IMR-90 (cell line): Measurements from ENCODE around the gene CTRL.

Experiments
- MAFK ChIP-seq: IDR thresholded peaks from 2 replicates; pipeline ENCODE4 v1.6.1; 2012; ENCODE audit warnings: low read depth, low read length, improper control_type of control experiment
- RCOR1 ChIP-seq: IDR thresholded peaks from 2 replicates; pipeline ENCODE4 v1.6.1; 2012; ENCODE audit warnings: mild to moderate bottlenecking, low read length, improper control_type of control experiment; ENCODE audit not compliant: insufficient replicate concordance
- TF ChIP-seq, protein P1 (sequence below): conservative IDR thresholded peaks from 2 replicates; pipeline ENCODE4 v1.5.1; 2012; ENCODE audit warnings: mild to moderate bottlenecking, low read depth, low read length, improper control_type of control experiment

DNA sequence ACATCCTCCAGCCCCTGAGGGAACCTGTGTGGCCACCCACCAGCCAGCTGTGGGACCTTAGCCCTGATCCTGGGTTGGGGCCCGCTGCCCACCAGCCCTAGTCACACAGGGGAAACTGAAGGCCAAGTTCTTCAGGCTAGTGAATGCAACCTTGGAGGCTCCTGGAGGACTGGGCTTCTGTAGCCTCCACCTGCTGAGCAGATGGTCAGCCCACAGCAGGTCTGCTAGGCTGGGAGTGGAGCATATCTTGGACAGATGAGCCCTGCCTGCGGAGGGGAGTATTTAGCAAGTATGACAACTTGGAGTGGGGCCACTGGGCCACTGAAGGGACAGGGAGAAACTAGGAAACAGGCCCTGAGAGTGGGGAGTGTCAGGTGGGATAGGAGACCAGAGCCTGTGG lies 44.5 kb upstream of the CTRL start:
- TF ChIP-seq, protein P1, sequence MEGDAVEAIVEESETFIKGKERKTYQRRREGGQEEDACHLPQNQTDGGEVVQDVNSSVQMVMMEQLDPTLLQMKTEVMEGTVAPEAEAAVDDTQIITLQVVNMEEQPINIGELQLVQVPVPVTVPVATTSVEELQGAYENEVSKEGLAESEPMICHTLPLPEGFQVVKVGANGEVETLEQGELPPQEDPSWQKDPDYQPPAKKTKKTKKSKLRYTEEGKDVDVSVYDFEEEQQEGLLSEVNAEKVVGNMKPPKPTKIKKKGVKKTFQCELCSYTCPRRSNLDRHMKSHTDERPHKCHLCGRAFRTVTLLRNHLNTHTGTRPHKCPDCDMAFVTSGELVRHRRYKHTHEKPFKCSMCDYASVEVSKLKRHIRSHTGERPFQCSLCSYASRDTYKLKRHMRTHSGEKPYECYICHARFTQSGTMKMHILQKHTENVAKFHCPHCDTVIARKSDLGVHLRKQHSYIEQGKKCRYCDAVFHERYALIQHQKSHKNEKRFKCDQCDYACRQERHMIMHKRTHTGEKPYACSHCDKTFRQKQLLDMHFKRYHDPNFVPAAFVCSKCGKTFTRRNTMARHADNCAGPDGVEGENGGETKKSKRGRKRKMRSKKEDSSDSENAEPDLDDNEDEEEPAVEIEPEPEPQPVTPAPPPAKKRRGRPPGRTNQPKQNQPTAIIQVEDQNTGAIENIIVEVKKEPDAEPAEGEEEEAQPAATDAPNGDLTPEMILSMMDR = no peak
- TF ChIP-seq RCOR1 (no peak), MAFK (no peak)
